Loucy (cell line): Measurements from ENCODE around the gene PRKCZ.

Experiments
- EZH2phosphoT487 ChIP-seq: fragments of 200-600 bp; IDR thresholded peaks from 2 replicates; pipeline ENCODE4 v1.6.1; 2018; ENCODE audit warnings: antibody characterized with exemption, mild to moderate bottlenecking, moderate library complexity, borderline replicate concordance
- TF ChIP-seq, protein P1 (sequence below): fragments of 200-600 bp; sonication (generic); conservative IDR thresholded peaks from 2 replicates; pipeline ENCODE4 v1.5.1; 2014; ENCODE audit warnings: mild to moderate bottlenecking, antibody characterized with exemption, low read length

DNA sequence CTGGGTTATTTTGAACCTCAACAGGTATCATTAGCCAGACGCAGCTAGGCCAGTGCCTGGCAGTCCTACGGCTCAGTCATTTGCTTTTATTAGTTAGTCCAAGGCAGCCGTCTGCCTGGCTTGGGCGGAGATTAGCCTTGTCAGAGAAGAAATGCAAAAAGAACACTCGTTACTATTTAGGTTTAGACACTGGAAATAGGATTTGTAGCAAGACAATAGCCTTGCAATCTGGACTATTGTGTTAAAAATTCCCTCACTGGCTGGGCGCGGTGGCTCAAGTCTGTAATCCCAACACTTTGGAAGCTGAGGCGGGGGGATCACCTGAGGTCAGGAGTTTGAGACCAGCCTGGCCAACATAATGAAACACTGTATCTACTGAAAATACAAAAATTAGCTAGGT, 11.0 kb upstream of the PRKCZ start:
- TF ChIP-seq, protein P1, sequence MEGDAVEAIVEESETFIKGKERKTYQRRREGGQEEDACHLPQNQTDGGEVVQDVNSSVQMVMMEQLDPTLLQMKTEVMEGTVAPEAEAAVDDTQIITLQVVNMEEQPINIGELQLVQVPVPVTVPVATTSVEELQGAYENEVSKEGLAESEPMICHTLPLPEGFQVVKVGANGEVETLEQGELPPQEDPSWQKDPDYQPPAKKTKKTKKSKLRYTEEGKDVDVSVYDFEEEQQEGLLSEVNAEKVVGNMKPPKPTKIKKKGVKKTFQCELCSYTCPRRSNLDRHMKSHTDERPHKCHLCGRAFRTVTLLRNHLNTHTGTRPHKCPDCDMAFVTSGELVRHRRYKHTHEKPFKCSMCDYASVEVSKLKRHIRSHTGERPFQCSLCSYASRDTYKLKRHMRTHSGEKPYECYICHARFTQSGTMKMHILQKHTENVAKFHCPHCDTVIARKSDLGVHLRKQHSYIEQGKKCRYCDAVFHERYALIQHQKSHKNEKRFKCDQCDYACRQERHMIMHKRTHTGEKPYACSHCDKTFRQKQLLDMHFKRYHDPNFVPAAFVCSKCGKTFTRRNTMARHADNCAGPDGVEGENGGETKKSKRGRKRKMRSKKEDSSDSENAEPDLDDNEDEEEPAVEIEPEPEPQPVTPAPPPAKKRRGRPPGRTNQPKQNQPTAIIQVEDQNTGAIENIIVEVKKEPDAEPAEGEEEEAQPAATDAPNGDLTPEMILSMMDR, result no peak
- TF ChIP-seq EZH2phosphoT487, result no peak
